Measurements from ENCODE around the gene R3HDM1. TPM values are rescaled to one million over a fixed set of nuclear protein-coding genes. Genes with fewer than 3 reads are reported as not detected.
"Not testable (repeated sequence)": the region's sequence is repeated elsewhere in the genome, so short reads cannot be mapped to it uniquely, and the experiment has no call there.

Gene R3HDM1
- total RNA-seq, 2 experiments from 2014 or later = 51.9 to 53.9 TPM

DNA sequence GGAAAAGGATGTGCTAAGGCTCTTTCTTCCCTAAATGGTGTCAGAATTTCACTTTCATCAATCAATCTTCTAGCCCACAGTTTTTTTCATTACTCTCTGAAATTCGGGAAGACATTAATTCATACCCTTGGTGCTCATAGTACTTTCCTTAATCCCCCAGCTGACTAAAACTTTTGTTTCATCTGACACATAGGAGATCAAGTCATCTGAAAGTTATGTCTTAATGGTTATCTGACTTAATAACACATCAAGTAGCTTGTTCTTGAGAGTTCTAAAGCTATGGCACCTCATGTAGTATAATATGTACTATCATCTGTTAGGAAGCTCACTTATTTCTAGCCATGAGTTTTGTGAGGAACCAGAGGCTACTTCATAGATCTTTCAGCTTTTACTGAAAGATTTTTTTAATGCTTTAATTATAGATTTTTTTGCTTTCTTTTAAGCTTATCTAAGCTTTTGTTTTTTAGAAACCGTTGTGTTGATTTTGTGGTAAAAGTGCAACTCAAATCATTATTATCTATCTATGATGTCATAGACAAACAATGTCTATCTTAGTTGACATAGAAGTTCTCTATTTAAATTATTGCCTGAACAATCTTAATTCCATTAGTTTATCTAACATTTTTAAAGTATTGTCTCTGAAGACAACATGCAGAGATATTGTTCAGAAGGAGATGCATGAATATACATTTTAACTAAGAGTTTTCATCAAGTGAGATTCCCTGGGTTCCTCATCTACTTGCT, 116.7 kb downstream of the R3HDM1 start:
- H3K4me1 Mint-ChIP-seq (ENCODE audit: low read depth) = peaks cover 19% of the 10 kb centered on the region
- ATAC-seq (no peak), DNase-seq (no peak)
- peaks cover 6% of the 10 kb centered on the region for H3K9me3 Mint-ChIP-seq (ENCODE audit: insufficient read depth)
- POLR2A ChIA-PET = no interaction called here
- CTCF ChIA-PET = interaction anchor here (0.7 to 3.0 kb wide), 4 partner anchors 11 to 659 kb away, joined by 3 to 17 read pairs (median 3); no protein-coding TSS in a partner anchor
- no peak overlapping the region for H3K27ac Mint-ChIP-seq
- H3K4me3 Mint-ChIP-seq = no peak overlapping the region
- peaks cover 60% of the 10 kb centered on the region for H3K36me3 Mint-ChIP-seq (ENCODE audit: low read depth)
- H3K27me3 Mint-ChIP-seq (ENCODE audit: low read depth) = no peaks in the 10 kb centered on the region

DNA sequence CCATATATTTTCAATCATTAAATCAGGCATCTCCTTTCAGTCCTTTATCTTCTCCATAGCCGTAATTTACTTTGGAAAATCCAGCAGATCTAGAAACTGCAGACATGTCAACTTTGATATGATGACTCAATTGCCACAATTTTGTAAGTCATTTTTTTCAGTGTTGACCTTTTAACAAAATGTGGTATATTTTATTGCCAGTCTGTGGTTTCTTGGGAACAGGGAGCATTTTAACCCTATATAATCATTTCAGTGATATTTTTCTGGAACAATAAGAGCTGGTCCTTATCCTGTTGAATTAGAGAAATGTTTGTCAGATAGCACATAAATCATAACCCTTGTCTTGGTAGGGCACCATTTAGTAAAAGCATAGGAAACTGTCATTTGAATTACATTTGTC, 119.4 kb downstream of the R3HDM1 start:
- ATAC-seq (no peak), DNase-seq (no peak)
- Mint-ChIP-seq H3K4me1 (ENCODE audit: low read depth) (peaks cover 19% of the 10 kb centered on the region), H3K27ac (no peak overlapping the region), H3K27me3 (ENCODE audit: low read depth) (no peaks in the 10 kb centered on the region), H3K4me3 (no peak overlapping the region), H3K36me3 (ENCODE audit: low read depth) (peaks cover 69% of the 10 kb centered on the region), H3K9me3 (ENCODE audit: insufficient read depth) (peaks cover 6% of the 10 kb centered on the region)
- ChIA-PET POLR2A (interaction anchor here (1.8 kb wide), 1 partner anchor 7 kb away, joined by 5 read pairs; no protein-coding TSS in a partner anchor), CTCF (no interaction called here)

DNA sequence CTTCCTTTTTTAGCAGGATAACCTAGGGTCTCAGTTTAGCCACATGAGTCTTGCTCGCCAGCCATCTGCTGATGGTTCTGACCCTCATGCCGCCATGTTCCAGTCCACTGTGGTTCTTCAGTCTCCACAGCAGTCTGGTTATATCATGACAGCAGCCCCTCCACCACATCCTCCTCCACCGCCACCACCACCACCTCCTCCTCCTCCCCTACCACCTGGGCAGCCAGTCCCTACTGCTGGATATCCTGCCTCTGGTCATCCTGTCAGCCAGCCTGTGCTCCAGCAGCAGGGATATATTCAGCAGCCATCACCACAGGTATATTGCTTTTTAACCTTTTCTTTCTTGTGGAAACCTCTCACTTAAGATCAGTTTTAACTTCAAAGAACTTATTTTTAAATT, 120.4 kb downstream of the R3HDM1 start:
- H3K27ac Mint-ChIP-seq = peak overlapping the region; percentile 84
- H3K4me1 Mint-ChIP-seq (ENCODE audit: low read depth) = peaks cover 19% of the 10 kb centered on the region
- H3K27me3 Mint-ChIP-seq (ENCODE audit: low read depth) = no peaks in the 10 kb centered on the region
- H3K9me3 Mint-ChIP-seq (ENCODE audit: insufficient read depth) = peaks cover 6% of the 10 kb centered on the region
- DNase-seq = peak; percentile 59
- H3K36me3 Mint-ChIP-seq (ENCODE audit: low read depth) = peaks cover 72% of the 10 kb centered on the region
- ChIA-PET CTCF (no interaction called here), POLR2A (interaction anchor here (0.6 kb wide), 1 partner anchor 21 kb away, joined by 3 read pairs; no protein-coding TSS in a partner anchor)
- H3K4me3 Mint-ChIP-seq = no peak overlapping the region
- ATAC-seq = peak; percentile 68

DNA sequence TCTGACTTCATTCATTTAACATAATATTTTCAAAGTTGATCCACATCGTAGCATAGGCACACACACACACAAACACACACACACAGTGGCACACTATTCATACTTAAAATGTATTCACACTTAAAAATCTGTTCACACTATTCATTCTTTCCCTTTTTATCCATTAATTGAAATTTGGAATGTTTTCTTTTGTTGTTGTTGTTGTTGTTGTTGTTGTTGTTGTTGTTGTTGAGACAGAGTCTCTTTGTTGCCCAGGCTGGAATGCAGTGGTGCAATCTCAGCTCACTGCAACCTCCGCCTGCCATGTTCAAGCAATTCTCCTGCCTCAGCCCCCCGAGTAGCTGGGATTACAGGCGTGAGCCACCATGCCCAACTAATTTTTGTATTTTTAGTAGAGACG, 123.0 kb downstream of the R3HDM1 start:
- POLR2A ChIA-PET; H3K9me3 Mint-ChIP-seq (ENCODE audit: insufficient read depth); H3K27ac Mint-ChIP-seq; H3K4me3 Mint-ChIP-seq; H3K27me3 Mint-ChIP-seq (ENCODE audit: low read depth); CTCF ChIA-PET; DNase-seq; ATAC-seq: not testable (repeated sequence)
- Mint-ChIP-seq H3K4me1 (ENCODE audit: low read depth) (peaks cover 34% of the 10 kb centered on the region), H3K36me3 (ENCODE audit: low read depth) (peaks cover 67% of the 10 kb centered on the region)

- ChIA-PET POLR2A (interaction anchor here (0.6 to 1.8 kb wide), 3 partner anchors 8 to 127 kb away, joined by 3 to 10 read pairs (median 5); partner anchors contain the start of genes R3HDM1 and ZRANB3), CTCF (interaction anchor here (0.8 to 3.0 kb wide), 8 partner anchors 31 to 726 kb away, joined by 3 to 10 read pairs (median 3); partner anchors contain the start of genes R3HDM1 and ZRANB3)
- Mint-ChIP-seq H3K36me3 (ENCODE audit: low read depth) (peaks cover 57% of the 10 kb centered on the region), H3K27me3 (ENCODE audit: low read depth) (no peaks in the 10 kb centered on the region), H3K27ac (peak overlapping the region; percentile 97), H3K9me3 (ENCODE audit: insufficient read depth) (no peaks in the 10 kb centered on the region), H3K4me3 (peak overlapping the region; percentile 76), H3K4me1 (ENCODE audit: low read depth) (peaks cover 35% of the 10 kb centered on the region)
- peak; percentile 87 for DNase-seq
- ATAC-seq = peak; percentile 93
Observed at GRCh38 chr2:135657806-135658582, 126.7 kb downstream of the R3HDM1 start.

GRCh38 chr2:135662088-135662487, 130.8 kb downstream of the R3HDM1 start:
- Mint-ChIP-seq H3K27me3 (ENCODE audit: low read depth) (no peaks in the 10 kb centered on the region), H3K4me1 (ENCODE audit: low read depth) (peaks cover 54% of the 10 kb centered on the region), H3K4me3 (no peak overlapping the region), H3K36me3 (ENCODE audit: low read depth) (peaks cover 51% of the 10 kb centered on the region), H3K27ac (no peak overlapping the region), H3K9me3 (ENCODE audit: insufficient read depth) (no peaks in the 10 kb centered on the region)
- DNase-seq = no peak
- ChIA-PET POLR2A (interaction anchor here (0.8 kb wide), 1 partner anchor 26 kb away, joined by 3 read pairs; no protein-coding TSS in a partner anchor), CTCF (no interaction called here)
- no peak for ATAC-seq

DNA sequence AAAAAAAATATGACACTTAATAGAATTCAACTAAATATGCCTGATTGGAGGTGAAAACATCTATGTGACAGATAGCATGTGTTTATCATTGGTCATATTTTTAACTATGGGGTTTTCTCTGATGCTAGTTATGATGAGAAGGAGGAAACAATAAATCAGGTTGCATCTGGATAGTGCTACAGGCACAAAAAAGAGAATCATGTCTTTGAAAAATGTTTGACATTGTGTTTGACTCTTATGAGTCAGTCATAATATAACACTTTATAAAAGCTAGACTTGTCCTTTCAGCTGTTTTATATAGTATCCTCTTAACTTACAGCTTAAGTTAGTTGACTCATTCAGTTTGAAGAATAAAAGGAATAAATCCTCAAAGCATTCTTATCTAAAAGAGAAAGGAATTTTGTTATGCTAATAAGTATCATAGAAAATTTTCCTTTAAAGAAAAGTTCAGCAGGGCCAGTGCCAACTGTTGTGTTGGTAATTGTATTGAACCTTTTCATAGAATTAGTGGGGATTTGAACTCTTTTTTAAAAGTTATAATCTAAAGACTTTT, 131.9 kb downstream of the R3HDM1 start:
- peaks cover 50% of the 10 kb centered on the region for H3K36me3 Mint-ChIP-seq (ENCODE audit: low read depth)
- DNase-seq (no peak), ATAC-seq (no peak)
- ChIA-PET CTCF (no interaction called here), POLR2A (no interaction called here)
- H3K27me3 Mint-ChIP-seq (ENCODE audit: low read depth) = no peaks in the 10 kb centered on the region
- peaks cover 50% of the 10 kb centered on the region for H3K4me1 Mint-ChIP-seq (ENCODE audit: low read depth)
- H3K27ac Mint-ChIP-seq = no peak overlapping the region
- no peak overlapping the region for H3K4me3 Mint-ChIP-seq
- no peaks in the 10 kb centered on the region for H3K9me3 Mint-ChIP-seq (ENCODE audit: insufficient read depth)

- POLR2A ChIA-PET = no interaction called here
- DNase-seq (no peak), ATAC-seq (no peak)
- Mint-ChIP-seq H3K4me1 (ENCODE audit: low read depth) (peaks cover 41% of the 10 kb centered on the region), H3K36me3 (ENCODE audit: low read depth) (peaks cover 52% of the 10 kb centered on the region), H3K4me3 (no peak overlapping the region), H3K27ac (no peak overlapping the region), H3K27me3 (ENCODE audit: low read depth) (no peaks in the 10 kb centered on the region), H3K9me3 (ENCODE audit: insufficient read depth) (no peaks in the 10 kb centered on the region)
- CTCF ChIA-PET = interaction anchor here (1.5 to 1.6 kb wide), 2 partner anchors 45 to 661 kb away, joined by 4 to 7 read pairs; no protein-coding TSS in a partner anchor
Observed at GRCh38 chr2:135664623-135665068, 133.4 kb downstream of the R3HDM1 start.

DNA sequence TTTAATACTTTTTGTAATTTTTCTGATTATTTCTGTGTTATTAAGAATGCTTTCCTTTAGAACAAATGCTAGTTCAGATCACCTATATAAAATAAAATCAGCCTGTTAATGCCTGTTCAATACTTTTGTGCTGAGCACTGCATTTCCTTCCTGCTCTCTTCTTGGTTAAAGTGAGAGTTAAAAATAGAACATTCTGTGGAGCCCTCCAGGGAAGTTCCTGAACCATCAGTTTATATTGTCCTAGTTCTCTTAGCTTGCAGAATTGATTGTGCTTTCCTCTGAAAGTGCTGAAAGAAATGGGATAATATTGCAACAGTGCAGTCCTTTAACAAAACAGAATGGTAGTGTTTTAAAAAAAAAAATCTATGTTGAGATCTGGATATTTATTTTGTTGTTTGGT, 135.8 kb downstream of the R3HDM1 start:
- Mint-ChIP-seq H3K4me3 (no peak overlapping the region), H3K36me3 (ENCODE audit: low read depth) (peaks cover 45% of the 10 kb centered on the region), H3K27ac (no peak overlapping the region), H3K27me3 (ENCODE audit: low read depth) (no peaks in the 10 kb centered on the region), H3K4me1 (ENCODE audit: low read depth) (peaks cover 28% of the 10 kb centered on the region), H3K9me3 (ENCODE audit: insufficient read depth) (no peaks in the 10 kb centered on the region)
- ATAC-seq (no peak), DNase-seq (no peak)
- CTCF ChIA-PET = no interaction called here
- POLR2A ChIA-PET = no interaction called here

DNA sequence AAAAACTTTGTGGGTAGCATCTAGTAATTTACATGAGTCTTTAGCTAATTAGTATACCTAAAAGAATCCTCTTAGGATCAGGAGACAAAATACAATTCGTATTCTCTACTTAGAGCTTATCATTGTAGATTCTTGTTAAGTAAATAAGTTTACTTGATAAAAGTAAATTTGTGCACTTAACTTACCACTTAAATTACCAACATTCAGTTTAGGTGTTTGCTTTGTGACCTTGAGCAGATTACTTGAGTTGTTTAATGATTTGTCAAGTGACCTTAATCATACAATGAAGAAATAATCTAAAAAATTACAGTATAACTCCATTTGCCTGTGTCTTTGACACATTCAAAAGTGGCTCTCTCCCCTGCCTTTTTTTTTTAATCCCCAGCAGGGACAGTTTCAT, 143.2 kb downstream of the R3HDM1 start:
- no peaks in the 10 kb centered on the region for H3K9me3 Mint-ChIP-seq (ENCODE audit: insufficient read depth)
- H3K27me3 Mint-ChIP-seq (ENCODE audit: low read depth) = no peaks in the 10 kb centered on the region
- H3K27ac Mint-ChIP-seq = no peak overlapping the region
- ATAC-seq (no peak), DNase-seq (no peak)
- no peak overlapping the region for H3K4me3 Mint-ChIP-seq
- POLR2A ChIA-PET = no interaction called here
- H3K36me3 Mint-ChIP-seq (ENCODE audit: low read depth) = peaks cover 41% of the 10 kb centered on the region
- peaks cover 2% of the 10 kb centered on the region for H3K4me1 Mint-ChIP-seq (ENCODE audit: low read depth)
- CTCF ChIA-PET = interaction anchor here (0.9 kb wide), 1 partner anchor 36 kb away, joined by 4 read pairs; no protein-coding TSS in a partner anchor

GRCh38 chr2:135676031-135676430, 144.7 kb downstream of the R3HDM1 start:
- peaks cover 49% of the 10 kb centered on the region for H3K36me3 Mint-ChIP-seq (ENCODE audit: low read depth)
- H3K27me3 Mint-ChIP-seq (ENCODE audit: low read depth) = no peaks in the 10 kb centered on the region
- no peak for DNase-seq
- peaks cover 2% of the 10 kb centered on the region for H3K4me1 Mint-ChIP-seq (ENCODE audit: low read depth)
- POLR2A ChIA-PET = interaction anchor here (1.1 kb wide), 1 partner anchor 28 kb away, joined by 5 read pairs; no protein-coding TSS in a partner anchor
- H3K9me3 Mint-ChIP-seq (ENCODE audit: insufficient read depth) = no peaks in the 10 kb centered on the region
- no peak for ATAC-seq
- no peak overlapping the region for H3K4me3 Mint-ChIP-seq
- CTCF ChIA-PET = interaction anchor here (1.6 kb wide), 1 partner anchor 34 kb away, joined by 5 read pairs; no protein-coding TSS in a partner anchor
- H3K27ac Mint-ChIP-seq = no peak overlapping the region
